GM21825 (cell line): ENCODE measurements around the gene ALDOA.

Experiments used
- ATAC-seq: cut with Tn5 transposase; IDR thresholded peaks from one replicate; pipeline ENCODE4 v1.9.1; 2021; ENCODE audit warnings: mild to moderate bottlenecking, moderate library complexity; ENCODE audit not compliant: unreplicated experiment

Gene ALDOA

DNA sequence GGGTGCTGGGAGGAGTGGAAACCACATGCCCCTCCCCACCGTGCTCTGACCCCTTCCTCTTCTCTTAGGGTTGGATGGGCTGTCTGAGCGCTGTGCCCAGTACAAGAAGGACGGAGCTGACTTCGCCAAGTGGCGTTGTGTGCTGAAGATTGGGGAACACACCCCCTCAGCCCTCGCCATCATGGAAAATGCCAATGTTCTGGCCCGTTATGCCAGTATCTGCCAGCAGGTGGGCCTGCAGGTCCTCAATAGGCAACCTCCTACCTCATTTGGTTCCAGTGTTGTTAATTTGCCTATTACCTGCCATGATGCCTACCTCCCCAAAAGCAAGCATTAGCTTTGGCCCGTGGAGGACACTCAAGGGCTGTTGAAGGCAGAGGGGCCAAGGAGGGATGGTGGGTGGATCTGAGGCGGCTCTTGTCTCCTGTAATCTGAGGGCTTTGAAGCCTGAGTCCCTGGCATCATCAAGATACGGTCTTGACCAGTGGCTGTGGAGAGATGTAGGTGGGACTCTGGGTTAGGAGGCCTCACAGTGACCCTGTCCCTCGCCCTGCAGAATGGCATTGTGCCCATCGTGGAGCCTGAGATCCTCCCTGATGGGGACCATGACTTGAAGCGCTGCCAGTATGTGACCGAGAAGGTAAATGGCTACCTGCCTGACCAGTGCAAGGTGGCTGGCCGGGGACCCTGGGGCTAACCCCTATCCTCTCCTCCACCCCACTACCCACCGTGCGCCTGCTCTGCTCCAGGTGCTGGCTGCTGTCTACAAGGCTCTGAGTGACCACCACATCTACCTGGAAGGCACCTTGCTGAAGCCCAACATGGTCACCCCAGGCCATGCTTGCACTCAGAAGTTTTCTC lies 3.4 kb downstream of the ALDOA start:
- ATAC-seq = no peak

- no peak for ATAC-seq
Measured at GRCh38 chr16:30069611-30070462, 4.3 kb downstream of the ALDOA start.

DNA sequence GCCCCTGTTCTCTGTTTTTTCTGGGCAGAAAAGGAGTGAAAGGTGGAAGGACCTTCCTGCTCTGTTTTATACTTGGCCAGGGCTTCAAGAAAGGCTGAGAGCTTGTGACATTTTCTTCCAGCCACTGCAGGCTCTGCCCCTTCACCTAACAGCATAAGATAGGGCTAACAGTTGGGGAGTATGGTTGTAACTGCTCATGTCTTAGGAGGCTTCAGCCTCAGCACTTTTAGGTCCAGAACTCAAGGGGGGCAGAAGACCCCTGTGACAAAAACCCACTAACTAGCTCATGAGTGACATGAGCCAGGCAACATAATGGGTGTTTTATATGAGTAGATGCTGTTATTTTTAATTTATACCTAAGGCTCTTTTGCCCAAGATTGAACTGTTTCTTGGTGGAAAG lies 4.9 kb downstream of the ALDOA start:
- no peak for ATAC-seq

DNA sequence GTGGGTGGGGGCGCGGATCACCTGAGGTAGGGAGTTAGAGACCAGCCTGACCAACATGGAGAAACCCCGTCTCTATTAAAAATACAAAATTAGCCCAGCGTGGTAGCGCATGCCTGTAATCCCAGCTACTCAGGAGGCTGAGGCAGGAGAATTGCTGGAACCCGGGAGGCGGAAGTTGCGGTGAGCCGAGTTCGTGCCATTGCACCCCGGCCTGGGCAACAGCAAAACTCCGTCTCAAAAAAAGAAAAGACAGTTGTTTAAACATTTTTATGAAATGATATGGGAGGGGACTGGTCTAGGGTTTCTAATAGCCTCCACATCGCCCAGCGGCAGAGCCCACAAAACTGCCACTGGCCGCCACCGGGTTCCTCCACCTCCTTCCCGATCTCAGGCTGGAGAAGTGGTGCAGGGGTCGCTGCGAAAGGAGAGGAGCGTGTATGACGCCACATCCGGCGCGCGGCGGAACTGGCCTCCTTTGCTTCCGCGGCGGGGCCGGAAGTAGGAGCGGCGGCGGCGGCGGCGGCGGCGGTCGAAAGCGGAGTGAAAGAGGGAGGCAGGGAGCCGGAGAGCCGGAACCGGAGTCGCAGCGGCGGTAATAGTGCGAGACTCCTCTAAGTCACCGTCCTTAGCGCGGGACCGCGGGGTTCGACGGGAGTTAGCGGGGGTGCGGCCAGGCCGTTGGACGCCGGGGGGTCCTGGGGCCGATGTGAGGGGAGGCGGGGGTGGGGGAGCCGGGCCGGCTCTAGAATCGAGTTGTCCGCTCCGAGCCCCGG lies 10.1 kb downstream of the ALDOA start, which contains the start of gene PPP4C:
Gene PPP4C (plus strand): TSS at position 492 of the 773 bp plus-strand sequence. CDS start 384 bp downstream, outside the sequence.
- ATAC-seq = peak; percentile 75

GRCh38 chr16:30076276-30076791 lies 10.8 kb downstream of the ALDOA start:
- peak; percentile 14 for ATAC-seq

DNA sequence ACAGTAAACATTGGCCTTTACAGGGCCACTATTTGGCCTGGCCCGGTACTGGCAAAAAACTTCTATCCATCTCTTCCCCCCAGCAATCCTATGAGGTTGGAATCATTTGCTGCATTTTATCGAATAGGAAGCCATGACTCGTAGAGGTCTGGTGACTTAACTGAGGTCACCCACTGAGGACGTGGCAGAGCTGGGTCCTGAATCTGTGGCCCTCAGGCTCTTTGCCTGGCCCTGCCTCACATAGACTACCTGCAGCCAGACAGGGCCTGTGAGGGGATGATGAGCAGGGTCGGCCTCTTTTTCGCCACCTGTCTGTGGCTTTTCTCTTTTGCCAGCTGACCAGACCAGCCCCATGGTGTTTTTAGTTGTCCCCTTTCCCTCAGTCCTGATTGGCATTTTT lies 12.1 kb downstream of the ALDOA start:
- ATAC-seq = no peak

- no peak for ATAC-seq
Measured at GRCh38 chr16:30078744-30079143, 13.2 kb downstream of the ALDOA start.

DNA sequence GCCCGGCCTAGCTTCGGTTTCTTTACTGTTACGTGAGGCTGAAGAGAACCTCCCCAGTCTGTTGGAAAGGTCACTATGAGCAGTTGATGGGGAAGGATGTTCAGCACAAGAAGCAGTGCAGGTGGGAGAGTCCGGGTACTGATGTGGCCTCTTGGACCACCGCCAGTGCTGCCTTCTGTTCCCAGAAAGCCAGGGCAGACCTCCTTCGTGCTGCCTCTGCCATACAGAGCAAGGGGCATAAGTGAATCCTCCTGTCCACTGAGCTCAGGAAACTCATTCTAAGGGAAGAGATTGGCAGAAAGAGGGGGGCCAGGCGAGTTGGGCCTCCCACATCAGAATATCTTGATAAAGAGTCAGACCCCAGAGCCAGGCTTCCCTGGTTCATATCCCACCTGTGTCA lies 13.9 kb downstream of the ALDOA start:
- ATAC-seq = no peak

DNA sequence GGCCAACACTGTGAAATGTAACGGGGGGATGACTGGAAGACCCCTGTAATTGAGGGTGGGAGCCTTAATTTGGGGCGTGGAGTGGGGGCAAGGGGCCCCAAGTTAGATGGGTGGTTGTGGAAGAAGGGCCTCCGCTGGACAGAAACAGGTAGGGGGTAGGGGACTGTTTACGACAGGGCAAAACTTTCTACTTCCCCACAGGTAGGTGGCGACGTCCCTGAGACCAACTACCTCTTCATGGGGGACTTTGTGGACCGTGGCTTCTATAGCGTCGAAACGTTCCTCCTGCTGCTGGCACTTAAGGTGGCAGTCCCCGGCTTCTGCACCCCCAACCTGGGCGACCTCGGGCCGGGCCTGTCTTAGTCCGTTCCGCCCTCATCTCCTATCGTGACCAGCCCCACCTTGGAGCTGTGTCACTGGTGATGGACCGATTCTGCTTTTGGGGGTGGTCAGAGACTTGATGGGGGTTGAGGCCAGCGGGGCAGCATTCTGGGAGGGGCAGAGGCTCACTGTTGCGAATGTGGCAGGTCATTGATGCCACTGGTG lies 17.1 kb downstream of the ALDOA start:
- ATAC-seq = no peak

DNA sequence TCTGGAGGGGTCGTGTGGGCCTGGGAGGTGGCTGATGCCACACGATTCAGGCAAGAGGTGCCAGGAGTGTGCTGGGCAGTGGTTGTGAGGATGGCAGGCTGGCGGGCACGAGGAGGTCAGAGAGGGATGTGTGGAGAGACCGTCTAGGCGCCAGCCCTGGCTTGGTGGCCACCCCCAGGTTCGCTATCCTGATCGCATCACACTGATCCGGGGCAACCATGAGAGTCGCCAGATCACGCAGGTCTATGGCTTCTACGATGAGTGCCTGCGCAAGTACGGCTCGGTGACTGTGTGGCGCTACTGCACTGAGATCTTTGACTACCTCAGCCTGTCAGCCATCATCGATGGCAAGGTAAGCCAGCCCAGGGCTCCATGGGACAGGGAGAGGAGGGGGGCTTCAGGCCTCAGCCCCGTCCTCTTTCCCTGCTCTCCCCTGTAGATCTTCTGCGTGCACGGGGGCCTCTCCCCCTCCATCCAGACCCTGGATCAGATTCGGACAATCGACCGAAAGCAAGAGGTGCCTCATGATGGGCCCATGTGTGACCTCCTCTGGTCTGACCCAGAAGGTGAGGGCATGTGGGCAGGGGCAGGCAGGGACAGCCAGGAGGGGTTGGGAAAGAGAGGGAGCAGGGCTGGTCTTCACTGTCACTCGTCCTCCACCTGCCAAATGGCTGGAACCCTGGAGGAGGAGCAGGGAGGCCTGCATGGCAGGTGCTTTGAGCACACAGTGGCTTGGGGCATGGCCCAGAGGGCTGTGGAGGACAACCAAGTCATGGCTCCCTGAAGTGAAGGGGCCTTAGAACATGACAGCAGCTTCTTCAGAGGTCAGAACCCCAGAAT lies 17.9 kb downstream of the ALDOA start:
- ATAC-seq = no peak

DNA sequence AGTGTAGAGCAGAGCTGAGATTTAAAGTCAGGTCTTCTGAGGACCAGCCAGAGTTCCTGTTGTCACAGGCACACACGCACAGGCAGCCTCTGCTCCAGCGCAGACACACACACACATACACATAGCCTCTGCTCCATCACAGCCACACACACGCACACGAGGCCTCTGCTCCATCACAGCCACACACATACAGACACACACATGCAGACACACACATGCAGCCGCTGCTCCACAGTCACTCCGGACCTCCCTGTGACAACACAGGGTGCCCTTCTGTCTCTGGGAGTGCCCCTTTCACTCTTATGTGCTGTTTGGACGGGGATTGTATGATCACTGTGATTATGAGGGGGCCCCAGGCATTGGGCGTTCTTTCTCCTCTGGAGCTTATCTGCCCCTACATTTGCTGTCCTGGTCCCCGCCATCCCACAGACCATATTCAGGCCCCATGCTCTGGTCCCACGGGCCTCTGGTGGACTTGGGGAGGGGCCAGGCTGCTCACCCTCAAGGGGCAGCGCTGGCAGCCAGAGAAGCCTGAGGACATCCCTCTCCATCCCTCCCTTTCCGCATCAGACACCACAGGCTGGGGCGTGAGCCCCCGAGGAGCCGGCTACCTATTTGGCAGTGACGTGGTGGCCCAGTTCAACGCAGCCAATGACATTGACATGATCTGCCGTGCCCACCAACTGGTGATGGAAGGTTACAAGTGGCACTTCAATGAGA lies 18.7 kb downstream of the ALDOA start:
- ATAC-seq = no peak

- ATAC-seq = no peak
Measured at GRCh38 chr16:30084816-30085159, 19.2 kb downstream of the ALDOA start.

DNA sequence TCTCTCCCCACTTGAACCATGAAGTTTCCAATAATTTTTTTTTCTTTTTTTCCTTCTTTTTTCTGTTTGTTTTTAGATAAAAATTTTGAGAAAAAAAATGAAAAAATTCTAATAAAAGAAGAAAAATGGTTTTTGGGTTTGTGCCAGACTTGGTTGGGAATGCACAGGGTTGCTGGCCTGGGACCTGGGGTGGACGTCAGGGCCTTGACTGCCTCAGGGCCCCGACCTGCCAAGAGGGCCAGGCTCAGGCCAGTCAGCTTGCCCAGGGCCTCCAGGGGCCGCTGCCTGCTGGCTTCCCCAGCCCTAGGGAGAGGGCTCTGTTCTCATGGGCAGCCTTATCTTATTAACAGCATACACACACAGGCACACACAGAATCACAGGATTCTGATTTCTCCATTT lies 19.7 kb downstream of the ALDOA start:
- no peak for ATAC-seq

- ATAC-seq = no peak
Measured at GRCh38 chr16:30085820-30086219, 20.3 kb downstream of the ALDOA start.

- no peak for ATAC-seq
Measured at GRCh38 chr16:30086291-30087140, 21.0 kb downstream of the ALDOA start.

DNA sequence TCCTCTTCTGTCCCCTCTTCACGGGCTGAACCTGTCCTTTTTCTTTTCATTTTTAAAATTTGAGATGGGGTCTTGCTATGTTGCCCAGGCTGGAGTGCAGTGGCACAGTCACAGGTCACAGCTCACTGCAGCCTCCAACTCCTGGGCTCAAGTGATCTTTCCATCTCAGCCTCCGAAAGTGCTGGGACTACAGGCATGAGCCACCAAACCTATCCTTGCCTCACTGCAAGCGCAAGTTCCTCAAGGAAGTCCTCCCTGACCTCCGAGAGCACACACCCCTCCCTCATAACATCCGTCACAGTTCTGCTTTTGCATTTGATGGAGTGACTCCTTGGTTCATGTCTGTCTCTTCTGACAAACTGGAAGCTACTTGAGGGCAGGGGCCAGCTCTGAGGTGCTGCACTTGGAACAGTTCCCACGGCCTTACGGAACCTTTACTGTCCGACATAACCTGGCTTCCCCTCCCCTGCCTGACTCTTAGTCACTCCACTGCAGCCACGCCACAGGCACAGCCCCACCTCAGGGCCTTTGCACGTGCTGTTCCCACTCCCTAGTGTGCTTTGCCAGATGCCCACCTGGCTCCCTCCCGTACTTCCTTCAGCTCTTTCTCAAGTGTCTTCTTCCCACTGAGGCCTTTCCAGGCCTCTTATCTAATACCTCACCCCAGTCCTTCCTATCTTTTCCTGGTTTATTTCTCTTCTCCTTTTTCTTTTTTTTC lies 21.8 kb downstream of the ALDOA start:
- no peak for ATAC-seq

DNA sequence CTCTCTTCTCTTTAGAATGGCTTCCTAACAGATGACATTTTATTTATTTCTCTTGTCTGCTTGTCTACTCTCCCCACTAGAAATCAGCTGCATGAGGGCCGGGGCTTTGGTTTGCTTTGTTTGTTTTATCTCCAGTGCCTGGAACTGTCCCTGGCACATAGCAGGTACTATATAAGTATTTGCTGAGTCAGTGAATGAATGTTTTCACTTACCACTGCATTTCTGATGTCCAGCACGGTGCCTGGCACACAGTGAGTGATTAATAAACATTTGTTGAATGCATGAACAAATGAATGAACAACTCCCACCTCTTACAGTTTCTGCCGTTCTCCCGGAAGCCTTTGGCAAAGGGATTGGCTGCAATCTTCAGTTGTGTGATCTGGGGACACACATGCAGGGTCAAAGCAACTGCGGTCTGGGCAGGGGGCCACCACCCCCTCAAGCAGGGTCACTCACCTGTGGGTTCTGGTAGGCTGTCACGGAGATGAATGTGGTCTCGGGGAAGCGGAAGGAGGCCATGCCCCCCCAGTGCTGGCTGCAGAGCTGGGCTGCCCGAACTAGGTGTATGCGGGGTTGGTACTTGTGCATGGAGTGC lies 22.8 kb downstream of the ALDOA start:
- no peak for ATAC-seq
